NCI-H510A treated with DMSO at 0.1 percent for 48 hours (cell line): Measurements from ENCODE around the gene PPP1R13B.
A peak's percentile ranks its signal among the peaks of the same experiment; 100 is the strongest.
"Not testable (repeated sequence)": the region's sequence is repeated elsewhere in the genome, so short reads cannot be mapped to it uniquely, and the experiment has no call there.

Source experiments
- DNase-seq: peaks from one replicate; lab custom pipeline; 2025; lab: John Stamatoyannopoulos, UW

Gene PPP1R13B, protein sequence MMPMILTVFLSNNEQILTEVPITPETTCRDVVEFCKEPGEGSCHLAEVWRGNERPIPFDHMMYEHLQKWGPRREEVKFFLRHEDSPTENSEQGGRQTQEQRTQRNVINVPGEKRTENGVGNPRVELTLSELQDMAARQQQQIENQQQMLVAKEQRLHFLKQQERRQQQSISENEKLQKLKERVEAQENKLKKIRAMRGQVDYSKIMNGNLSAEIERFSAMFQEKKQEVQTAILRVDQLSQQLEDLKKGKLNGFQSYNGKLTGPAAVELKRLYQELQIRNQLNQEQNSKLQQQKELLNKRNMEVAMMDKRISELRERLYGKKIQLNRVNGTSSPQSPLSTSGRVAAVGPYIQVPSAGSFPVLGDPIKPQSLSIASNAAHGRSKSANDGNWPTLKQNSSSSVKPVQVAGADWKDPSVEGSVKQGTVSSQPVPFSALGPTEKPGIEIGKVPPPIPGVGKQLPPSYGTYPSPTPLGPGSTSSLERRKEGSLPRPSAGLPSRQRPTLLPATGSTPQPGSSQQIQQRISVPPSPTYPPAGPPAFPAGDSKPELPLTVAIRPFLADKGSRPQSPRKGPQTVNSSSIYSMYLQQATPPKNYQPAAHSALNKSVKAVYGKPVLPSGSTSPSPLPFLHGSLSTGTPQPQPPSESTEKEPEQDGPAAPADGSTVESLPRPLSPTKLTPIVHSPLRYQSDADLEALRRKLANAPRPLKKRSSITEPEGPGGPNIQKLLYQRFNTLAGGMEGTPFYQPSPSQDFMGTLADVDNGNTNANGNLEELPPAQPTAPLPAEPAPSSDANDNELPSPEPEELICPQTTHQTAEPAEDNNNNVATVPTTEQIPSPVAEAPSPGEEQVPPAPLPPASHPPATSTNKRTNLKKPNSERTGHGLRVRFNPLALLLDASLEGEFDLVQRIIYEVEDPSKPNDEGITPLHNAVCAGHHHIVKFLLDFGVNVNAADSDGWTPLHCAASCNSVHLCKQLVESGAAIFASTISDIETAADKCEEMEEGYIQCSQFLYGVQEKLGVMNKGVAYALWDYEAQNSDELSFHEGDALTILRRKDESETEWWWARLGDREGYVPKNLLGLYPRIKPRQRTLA

DNA sequence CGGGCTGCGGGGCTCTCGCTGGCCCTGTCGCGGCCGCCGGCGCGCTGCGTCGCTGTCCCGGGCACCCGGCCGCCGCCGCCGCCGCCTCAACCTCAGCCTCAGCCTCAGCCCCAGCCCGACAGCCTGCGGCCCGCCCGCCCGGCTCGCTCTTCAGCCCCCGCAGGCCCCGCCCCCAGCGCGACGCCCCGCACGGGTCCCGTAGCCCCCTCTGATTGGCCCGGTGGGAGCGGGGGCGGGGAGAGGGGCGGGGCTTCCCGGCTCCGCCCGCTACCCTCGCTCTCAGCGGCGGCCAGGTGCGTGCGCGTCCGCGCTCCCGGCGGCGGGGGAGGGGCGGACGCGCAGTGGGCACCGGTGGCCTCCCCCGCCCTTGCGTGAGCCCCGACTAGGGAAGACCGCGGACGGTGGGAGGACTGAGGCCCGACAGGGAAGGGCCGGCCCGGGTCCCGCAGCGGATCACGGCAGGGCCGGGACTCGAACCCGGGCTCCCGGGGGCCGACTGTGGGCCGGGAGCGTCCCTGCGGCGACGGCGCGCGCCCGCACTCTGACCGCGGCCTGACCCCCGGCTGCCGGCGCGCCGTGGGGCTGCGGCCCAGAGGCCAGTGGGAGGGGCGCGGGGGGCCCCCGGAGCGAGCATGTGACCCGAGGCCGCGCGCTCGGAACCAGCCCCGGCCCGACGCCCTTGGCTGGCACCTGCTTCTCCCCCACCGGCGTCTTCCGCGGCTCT is at the start of gene PPP1R13B:
TSS of gene PPP1R13B (minus strand) at position 125 of the 724 bp plus-strand sequence. CDS start 268 bp downstream, outside the sequence.
- DNase-seq: peak; percentile 73

DNA sequence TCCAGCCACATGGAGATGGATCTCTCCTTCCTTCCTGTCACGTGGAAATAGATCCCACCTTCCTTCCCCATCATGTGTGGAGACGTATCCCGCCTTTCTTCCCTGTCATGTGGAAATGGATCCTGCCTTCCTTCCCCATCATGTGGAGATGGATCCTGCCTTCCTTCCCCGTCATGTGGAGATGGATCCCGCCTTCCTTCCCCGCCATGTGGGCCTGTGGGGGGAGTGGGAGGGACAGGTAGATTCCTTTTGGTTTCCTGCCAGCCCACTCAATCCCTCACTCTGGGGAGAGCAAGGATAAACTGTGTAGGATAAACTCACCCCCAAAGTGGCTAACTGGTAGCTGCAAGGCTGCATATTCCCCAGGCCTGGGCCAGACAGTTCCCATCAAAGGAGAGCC is 49.2 kb upstream of the PPP1R13B start:
- DNase-seq: no peak

DNA sequence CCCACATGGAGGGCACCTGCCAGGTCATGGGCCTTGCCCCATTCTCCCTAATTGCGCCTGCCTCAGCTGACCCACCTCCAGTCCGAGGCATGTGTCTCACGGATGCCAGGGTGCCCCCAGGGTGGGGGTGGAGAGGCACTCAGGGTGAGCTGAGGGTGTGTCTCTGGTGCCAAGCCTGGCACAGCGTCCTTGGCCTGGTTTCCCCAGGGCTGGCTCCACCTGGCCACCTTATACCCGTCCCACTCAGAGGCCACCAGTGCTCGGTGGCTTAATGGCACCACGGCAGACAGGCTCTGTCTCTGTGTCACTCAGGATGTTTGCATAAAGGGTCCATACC is 47.3 kb upstream of the PPP1R13B start:
- DNase-seq: no peak

DNA sequence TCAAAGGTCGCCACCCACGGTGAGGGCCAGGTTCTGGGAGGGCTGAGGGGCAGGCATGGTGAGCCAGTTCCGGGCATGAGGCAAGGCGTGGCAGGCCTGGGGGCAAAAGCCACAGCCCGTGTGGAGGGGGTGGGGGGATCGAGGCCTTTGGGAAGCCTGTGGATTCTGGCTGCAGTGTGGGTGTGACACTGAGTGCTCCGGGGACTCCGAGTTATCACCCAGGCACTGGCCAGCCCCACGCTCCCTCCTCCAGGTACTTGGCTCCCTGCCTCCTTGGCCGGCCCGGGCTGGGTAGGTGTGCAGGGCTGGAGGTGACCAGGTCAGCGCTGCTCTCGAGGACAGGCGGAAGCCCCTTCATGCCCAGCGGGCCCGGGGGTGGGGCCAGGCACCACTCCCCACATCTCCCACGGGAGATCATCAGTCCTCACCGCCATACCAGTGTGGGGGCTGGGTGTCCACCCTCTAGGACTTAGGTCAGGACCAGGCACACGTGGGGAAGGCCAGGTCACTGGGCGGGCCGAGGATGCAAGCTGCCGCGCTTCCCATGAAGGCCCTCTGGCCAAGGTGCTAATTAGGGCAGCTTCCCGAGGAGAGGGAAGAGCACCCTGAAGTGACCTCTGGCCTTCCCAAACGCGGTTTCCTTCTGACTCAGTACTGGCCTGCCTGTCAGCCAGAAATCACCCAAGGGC is 46.8 kb upstream of the PPP1R13B start:
- no peak for DNase-seq

DNA sequence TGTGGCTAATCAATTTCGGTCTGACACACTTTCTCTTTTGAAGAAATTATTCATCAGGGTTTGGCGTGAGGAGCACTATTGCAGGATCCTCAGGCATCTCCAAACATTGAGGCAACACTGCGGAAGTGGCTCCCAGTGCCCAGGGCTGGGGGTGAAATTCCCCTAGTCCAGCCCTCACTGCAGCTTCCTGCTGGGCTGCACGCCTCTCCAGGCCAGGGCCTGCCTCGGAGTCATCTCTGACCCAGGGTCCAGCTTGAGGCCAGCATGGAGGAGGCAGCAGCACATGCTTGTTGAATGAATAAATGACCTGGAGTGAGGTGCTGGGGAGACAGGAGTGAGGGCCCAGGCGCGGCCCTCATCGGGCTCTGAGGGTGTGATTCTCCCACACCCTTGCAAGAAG is 44.9 kb upstream of the PPP1R13B start:
- no peak for DNase-seq

DNA sequence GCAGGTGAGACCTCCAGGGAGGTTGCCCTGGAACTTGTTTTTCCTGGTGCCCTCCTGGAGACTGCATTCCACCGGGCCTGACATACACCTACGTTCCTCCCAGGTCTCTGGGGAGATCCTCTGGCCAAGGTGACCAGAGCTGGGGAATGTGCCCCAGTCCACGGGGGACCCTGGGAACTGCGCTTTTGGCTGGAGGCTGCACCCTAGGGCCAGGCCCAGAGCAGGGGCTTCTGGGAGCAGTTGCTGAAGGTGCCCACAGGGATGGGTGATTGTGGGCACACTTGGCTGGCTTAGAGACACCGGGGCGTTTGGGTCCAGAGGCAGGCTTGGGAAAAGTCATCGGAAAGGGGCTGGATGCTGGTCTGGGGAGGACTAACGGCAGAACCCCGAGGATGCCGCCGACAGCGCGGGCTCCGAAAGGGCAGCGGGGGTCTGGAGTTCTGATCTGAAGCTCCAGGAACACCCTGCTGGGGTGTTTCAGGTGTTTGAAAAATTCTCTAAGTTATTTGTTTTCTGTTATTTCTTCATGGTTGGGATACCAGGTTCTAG is 44.4 kb upstream of the PPP1R13B start:
- DNase-seq: no peak

DNA sequence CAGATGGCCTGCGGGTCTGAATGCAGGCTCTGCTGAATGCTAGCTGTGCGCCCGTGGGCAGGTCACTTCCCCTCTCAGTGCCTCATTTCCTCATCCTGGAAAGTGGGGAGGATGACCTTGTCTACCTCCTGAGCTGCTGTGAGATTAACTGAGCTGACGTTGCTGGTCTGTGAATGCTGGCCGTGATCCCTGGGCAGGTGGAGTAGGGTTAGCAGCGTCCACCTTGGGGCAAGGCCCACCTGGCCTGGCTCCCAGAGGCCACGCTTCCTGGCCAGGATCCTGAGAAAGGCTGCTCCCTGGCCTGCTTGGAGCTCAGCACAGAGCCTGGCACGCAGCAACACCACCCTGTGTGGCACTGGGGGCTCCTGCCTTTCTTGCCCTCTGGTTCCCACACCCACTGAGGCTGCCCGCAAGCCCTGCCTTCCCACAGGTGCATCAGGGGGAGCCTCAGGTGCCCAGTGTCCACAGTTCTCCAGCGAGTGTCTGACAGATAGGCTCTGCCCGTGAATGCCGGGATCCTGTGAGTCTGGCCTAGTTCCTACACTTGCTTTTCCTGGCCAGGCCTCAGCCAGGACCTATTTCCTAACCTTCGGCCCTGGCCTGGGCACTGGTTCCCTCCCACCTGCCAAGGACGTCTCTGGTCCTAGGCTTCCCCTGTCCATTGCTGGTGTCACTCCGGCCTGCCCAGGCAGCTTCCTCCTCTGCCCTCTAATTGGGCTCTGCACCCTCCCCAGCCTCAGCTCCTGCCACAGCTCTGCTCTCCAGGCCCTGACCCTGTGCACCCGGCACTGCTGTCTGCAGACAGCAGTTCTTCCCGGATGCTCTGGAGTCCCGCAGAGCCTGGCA is 43.7 kb upstream of the PPP1R13B start:
- no peak for DNase-seq

DNA sequence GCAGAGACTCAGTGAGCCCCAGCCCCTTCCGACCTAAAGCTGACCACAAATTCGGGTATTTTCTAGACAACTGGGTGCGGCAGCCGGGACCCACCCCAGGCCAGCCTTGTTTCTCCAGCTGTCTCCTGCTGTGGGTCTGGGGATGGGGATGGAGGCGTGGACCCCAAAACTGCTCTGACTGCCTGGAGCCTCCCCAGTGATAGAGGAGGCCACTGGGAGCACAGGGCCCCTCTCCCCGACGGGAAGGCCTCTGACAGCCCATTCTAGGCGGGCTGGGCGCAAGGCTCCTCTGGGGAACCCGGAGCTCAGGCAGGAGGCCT is 42.6 kb upstream of the PPP1R13B start:
- no peak for DNase-seq

DNA sequence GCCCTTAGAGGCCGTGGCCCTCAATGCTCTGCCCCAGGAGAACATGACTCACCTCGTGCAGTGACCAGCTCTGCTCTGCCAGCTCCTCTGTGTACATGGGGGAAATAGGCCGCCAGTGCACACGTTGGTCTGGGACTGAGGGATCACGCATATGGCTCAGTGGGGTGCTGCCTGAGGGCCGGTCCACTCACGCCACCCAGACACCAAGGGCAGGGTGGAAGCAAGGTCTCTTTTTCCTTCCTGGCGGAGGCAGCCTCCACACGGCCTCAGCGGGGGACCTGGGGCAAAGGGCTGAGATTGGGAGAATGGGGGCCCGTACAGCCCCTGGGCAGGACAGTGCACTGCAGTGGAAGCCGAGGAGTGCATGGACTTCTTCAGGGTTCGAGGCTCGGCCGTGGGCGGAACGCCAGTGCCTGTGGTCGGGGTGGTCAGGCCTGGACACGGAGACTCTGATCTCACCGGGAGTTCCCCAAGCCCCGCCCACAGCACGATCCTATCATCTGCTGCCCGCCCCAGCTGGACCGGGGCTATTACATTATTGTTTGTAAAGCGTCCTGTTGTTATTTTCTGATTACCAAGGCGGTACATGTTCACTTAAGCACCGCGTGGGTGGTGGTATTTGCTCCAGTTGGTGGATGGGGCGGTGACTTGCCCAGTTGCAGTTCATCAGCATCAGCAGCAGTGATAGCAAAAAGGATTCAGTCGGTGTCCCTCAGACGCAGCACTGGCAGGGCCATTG is 42.1 kb upstream of the PPP1R13B start:
- DNase-seq: no peak

DNA sequence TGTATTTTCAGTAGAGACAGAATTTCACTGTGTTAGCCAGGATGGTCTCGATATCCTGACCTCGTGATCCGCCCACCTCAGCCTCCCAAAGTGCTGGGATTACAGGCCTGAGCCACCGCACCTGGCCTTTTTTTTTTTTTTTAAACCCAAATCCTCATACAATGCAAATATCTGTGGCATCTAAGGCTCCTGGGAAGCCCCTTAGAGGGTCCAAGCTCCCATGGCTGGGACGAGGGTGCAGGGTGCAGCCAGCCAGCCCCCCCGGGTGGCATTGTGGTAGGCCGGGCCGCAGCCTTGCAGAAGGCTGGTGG is 41.6 kb upstream of the PPP1R13B start:
- DNase-seq: not testable (repeated sequence)

DNA sequence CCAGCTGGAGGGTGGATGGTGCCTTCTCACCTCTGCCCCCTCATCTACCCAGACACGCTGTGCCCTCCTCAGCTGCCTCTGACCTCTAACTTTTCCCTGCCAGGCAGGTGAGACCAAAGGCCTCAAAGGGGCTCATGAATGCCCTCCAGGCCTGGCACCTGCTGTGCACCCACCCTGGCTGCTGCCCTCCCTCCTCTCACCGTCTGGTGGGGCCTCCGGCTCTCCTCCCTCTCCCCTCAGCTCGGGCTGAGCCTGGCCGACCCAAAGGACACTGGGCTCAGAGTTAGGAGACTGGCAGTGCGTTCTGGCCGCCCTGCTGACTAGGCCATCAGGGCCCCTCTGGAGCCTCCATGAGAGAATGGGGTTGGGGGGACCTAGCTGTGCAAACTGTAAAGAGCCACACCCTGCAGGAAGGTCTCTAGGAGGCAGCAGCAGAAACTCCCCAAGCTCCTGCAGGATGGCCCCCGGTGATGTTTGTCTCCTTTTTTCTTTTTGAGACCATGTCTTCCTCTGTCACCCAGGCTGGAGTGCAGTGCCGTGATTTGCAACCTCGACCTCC is 40.3 kb upstream of the PPP1R13B start:
- DNase-seq: no peak

DNA sequence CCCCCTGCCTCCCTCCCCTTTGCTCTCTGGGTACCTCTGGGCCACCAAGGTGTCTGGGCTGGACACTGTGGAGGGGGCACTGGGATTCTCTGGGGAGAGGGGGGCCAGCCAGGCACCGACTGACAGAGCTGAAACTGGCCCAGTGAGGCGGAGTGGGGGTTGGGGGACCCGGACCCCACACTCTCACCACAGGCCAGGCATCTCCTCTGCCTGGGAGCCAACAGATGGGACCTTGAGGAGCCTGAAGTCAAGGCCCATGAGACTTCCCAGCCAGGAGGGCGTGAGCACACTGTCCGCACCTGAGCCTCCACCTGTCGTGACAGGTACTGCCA is 39.8 kb upstream of the PPP1R13B start:
- DNase-seq: no peak

DNA sequence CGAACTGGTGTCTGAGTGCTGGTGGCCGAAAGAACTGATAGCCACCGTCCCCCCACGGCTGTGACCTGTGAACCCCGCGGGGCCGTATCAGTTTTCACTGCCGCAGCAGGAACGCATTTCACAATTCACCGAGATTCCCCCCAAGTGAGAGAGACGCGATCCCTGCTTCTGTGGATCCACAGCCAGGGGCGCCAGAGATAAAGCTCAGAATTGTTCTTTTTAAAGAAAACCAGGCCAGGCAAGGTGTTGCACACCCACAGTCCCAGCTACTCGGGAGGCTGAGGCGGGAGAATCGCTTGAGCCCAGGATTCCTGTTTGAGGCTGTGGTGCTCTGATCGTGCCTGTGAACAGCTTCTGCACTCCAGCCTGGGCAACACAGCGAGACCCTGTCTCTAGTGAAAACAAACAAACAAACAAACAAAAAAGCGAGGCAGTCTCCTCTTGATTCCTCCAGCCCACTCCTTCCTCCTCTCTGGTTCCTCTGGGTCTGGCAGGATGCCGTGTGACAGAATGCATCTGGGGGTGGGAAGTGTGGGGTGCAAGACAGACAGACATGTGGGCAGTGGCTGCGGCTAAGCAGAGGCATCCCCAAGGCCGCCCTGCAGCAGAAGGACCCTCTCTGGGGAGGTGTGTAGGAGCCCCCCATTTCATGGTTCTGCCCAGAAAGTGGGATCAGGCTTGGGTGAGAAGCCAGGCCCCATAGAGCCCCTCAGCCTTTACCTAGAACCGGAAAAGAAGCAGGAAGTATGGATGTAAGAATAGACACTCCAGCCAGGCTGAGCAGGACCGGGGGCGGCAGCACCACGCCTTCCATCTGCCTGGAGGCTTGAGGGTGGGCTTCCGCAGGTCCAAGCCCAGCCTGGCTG is 39.2 kb upstream of the PPP1R13B start:
- no peak for DNase-seq

DNA sequence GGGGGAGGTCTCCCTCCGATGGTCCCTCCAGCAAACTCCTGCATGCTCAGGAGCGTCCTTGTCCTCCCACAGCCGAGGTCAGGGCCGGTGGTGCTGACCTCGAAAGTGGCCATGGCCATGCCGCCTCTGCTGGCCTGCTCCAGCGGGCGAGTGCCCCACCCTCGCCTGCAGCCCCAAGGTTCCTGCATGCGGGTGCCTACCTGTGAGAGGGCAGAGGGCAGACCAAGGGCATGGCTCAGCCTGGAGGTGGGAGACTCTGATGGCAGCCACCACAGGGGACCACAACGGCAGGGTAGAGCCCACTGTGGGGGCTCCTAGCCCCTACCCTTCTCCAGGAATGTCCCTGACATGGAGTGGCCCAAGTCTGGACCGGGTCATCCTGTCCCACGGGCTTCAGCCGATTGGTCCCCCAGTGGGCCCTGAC is 38.1 kb upstream of the PPP1R13B start:
- DNase-seq: no peak

DNA sequence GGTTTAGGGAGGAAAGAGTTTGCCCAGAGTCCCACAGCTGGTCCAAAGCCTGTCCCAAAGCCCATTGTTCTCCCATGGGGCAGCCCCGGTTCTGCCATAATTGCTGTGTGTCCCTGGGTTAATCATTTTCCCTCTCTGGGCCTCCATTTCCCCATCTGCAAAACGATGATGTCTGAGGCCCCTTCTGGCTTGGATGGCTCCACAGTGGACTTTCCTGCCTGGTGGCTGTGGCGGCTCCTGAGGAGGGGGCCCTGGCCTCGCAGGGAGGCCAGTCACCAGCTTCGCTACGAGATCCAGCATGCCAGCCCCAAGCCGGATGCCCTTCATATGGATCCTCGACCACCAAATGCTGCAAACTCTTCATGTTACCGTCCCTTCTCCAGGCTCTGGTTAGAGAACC is 37.5 kb upstream of the PPP1R13B start:
- DNase-seq: no peak

DNA sequence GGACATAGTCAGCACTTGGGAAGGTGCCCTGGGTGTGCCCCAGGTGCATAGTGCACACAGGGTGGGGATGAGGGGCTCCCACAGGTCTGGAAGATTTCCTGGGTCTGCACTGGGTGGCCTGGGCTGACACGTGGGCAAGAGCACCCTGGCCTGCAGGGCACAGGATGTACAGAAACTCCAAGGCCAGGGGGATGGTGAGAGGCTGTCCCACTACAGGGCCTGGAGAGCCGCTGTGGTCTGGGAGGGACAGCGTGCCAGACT is 35.8 kb upstream of the PPP1R13B start:
- no peak for DNase-seq

DNA sequence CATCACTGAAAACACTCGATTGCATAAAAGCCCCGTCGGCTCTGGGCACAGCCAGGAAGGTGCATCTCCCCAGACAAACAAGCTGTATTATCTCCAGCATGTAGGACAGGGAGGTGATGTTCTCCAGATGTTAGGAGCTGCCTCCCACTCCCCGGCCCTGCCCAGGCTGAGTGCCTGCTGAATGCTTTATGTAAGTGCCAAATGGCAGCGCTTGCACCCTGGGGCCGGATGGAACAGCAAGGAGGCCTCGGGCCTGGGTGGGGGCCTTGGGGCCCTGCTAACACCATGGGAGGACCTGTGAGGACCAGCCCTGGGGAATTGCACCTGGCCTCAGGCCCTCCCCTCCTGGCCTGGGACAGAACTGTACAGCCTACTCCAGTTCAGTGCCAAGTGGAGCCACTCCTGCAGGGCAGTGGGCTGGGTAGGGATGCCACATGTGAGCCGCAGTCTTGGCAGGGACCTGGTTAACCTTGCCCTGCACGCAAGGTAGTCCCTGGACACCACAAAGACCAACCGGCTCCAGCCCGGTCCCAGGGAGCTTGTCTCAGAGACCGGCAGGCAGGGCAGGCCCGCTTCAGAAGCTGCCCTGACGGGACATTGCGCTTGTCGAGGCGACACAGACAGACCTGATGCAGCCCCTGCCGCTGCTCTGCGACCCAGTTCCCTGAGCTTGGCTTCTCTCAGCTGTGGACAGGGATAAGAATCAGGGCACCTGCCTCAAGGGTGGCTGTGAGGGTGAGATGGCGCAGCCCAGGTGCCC is 35.3 kb upstream of the PPP1R13B start:
- no peak for DNase-seq
